HEK293 (cell line): Measurements from ENCODE around the gene CENPP.

Experiments used
- TF ChIP-seq, protein P1 (sequence below): fragments of 450-650 bp; formaldehyde crosslinking; IDR thresholded peaks from 2 replicates; pipeline ENCODE4 v1.5.1; 2016; ENCODE audit warnings: missing biosample characterization, missing genetic modification characterization
- TF ChIP-seq, protein P2 (sequence below): fragments of 450-650 bp; formaldehyde crosslinking; conservative IDR thresholded peaks from 2 replicates; pipeline ENCODE4 v1.5.1; 2016; ENCODE audit warnings: low read depth, missing biosample characterization, missing genetic modification characterization

GRCh38 chr9:92641092-92641809, 315.5 kb downstream of the CENPP start:
- TF ChIP-seq, protein P1, sequence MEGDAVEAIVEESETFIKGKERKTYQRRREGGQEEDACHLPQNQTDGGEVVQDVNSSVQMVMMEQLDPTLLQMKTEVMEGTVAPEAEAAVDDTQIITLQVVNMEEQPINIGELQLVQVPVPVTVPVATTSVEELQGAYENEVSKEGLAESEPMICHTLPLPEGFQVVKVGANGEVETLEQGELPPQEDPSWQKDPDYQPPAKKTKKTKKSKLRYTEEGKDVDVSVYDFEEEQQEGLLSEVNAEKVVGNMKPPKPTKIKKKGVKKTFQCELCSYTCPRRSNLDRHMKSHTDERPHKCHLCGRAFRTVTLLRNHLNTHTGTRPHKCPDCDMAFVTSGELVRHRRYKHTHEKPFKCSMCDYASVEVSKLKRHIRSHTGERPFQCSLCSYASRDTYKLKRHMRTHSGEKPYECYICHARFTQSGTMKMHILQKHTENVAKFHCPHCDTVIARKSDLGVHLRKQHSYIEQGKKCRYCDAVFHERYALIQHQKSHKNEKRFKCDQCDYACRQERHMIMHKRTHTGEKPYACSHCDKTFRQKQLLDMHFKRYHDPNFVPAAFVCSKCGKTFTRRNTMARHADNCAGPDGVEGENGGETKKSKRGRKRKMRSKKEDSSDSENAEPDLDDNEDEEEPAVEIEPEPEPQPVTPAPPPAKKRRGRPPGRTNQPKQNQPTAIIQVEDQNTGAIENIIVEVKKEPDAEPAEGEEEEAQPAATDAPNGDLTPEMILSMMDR = no peak
- TF ChIP-seq, protein P2, sequence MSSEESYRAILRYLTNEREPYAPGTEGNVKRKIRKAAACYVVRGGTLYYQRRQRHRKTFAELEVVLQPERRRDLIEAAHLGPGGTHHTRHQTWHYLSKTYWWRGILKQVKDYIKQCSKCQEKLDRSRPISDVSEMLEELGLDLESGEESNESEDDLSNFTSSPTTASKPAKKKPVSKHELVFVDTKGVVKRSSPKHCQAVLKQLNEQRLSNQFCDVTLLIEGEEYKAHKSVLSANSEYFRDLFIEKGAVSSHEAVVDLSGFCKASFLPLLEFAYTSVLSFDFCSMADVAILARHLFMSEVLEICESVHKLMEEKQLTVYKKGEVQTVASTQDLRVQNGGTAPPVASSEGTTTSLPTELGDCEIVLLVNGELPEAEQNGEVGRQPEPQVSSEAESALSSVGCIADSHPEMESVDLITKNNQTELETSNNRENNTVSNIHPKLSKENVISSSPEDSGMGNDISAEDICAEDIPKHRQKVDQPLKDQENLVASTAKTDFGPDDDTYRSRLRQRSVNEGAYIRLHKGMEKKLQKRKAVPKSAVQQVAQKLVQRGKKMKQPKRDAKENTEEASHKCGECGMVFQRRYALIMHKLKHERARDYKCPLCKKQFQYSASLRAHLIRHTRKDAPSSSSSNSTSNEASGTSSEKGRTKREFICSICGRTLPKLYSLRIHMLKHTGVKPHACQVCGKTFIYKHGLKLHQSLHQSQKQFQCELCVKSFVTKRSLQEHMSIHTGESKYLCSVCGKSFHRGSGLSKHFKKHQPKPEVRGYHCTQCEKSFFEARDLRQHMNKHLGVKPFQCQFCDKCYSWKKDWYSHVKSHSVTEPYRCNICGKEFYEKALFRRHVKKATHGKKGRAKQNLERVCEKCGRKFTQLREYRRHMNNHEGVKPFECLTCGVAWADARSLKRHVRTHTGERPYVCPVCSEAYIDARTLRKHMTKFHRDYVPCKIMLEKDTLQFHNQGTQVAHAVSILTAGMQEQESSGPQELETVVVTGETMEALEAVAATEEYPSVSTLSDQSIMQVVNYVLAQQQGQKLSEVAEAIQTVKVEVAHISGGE (tag by site-specific recombination) = no peak
